Endothelial cell of umbilical vein (primary cell): ENCODE results near the gene SPATS2L. TPM values are rescaled to one million over a fixed set of nuclear protein-coding genes. Genes with fewer than 3 reads are reported as not detected.

Experiments used
- BruUV-seq: library from RNA; stranded (reverse); fragments of 400-500 nt; replicated peaks from 2 replicates; lab custom pipeline; 2021; lab: Mats Ljungman, UMichigan
- CTCF ChIA-PET: fragments of 300-600, 350-600 bp; sonication (Branson Sonifier 250); formaldehyde crosslinking; loops from one replicate; lab custom pipeline; 2021; ENCODE audit warnings: antibody characterized with exemption, inconsistent platforms; lab: Charles Lee
- POLR2A ChIA-PET: fragments of 300-600, 350-600 bp; sonication (Branson Sonifier 250); formaldehyde crosslinking; loops from one replicate; lab custom pipeline; 2021; ENCODE audit warnings: antibody characterized with exemption, inconsistent platforms; lab: Charles Lee
- DNase-seq: peaks from one replicate; pipeline ENCODE4 v3.0.0-alpha.2; 2011; ENCODE audit warnings: low read depth, low spot score
- FAIRE-seq: peaks from 2 replicates; lab custom pipeline; 2011; peaks lifted over from hg19 to GRCh38; lab: Jason Lieb, UNC
- H2AFZ ChIP-seq: 2 replicates; pipeline ENCODE4 v1.6.0; 2012; ENCODE audit warnings: low read depth, low read length, control low read depth, inconsistent platforms
- H3K27ac ChIP-seq: 2 replicates; pipeline ENCODE4 v1.5.1; 2011; ENCODE audit warnings: low read depth, mild to moderate bottlenecking, control low read depth, low read length, moderate library complexity; ENCODE audit not compliant: insufficient read depth
- H3K27me3 ChIP-seq, 2 experiments: 2 replicates each; pipeline versions ENCODE4 v1.6.0 to v1.6.1; 2011; ENCODE audit warnings: low read length in 2 of 2, mixed read lengths in 1 of 2; ENCODE audit not compliant: control insufficient read depth in 2 of 2, insufficient read depth in 2 of 2
- H3K36me3 ChIP-seq, 2 experiments: 2 replicates in 1 of 2; 3 replicates in 1 of 2; pipeline ENCODE4 v1.5.1; 2011; ENCODE audit warnings: low read length in 2 of 2, mild to moderate bottlenecking in 1 of 2, moderate library complexity in 1 of 2; ENCODE audit not compliant: control insufficient read depth in 2 of 2, insufficient read depth in 2 of 2; ENCODE audit errors: extremely low read depth in 1 of 2
- H3K4me1 ChIP-seq: 3 replicates; pipeline ENCODE4 v1.5.1; 2011; ENCODE audit warnings: mild to moderate bottlenecking, low read length; ENCODE audit not compliant: control insufficient read depth, insufficient read depth; ENCODE audit errors: extremely low read depth
- H3K4me2 ChIP-seq: 2 replicates; pipeline ENCODE4 v1.6.1; 2011; ENCODE audit warnings: low read length, control low read depth, mixed read lengths; ENCODE audit not compliant: insufficient read depth
- H3K4me3 ChIP-seq, 3 experiments: fragments of 200-600 bp in 1 of 3; sonication (generic), shearing (Covaris generic) in 1 of 3; replicated peaks in 1 of 3; 2 replicates each; pipeline ENCODE4 v1.5.1; 2011 to 2016; ENCODE audit warnings: control low read depth in 3 of 3, low read length in 3 of 3, mild to moderate bottlenecking in 2 of 3, inconsistent platforms in 1 of 3, low read depth in 1 of 3, moderate library complexity in 1 of 3; ENCODE audit not compliant: insufficient read depth in 1 of 3
- H3K79me2 ChIP-seq: 2 replicates; pipeline ENCODE4 v1.6.0; 2012; ENCODE audit warnings: low read length, inconsistent platforms; ENCODE audit not compliant: control insufficient read depth, insufficient read depth
- H3K9ac ChIP-seq: replicated peaks from 2 replicates; pipeline ENCODE3; 2011; ENCODE audit warnings: low read length, control low read depth; ENCODE audit not compliant: insufficient read depth; ENCODE audit errors: extremely low read depth
- H3K9me1 ChIP-seq: replicated peaks from 3 replicates; pipeline ENCODE4 v1.6.0; 2011; ENCODE audit warnings: mild to moderate bottlenecking, low read length; ENCODE audit not compliant: control insufficient read depth, insufficient read depth; ENCODE audit errors: extremely low read depth
- H3K9me3 ChIP-seq: replicated peaks from 2 replicates; pipeline ENCODE4 v1.5.1; 2012; ENCODE audit warnings: low read length, inconsistent platforms; ENCODE audit not compliant: control insufficient read depth, insufficient read depth
- H4K20me1 ChIP-seq: replicated peaks from 2 replicates; pipeline ENCODE3; 2011; ENCODE audit warnings: mild to moderate bottlenecking, low read length; ENCODE audit not compliant: control insufficient read depth, insufficient read depth; ENCODE audit errors: extremely low read depth
- EZH2 ChIP-seq: IDR thresholded peaks from 2 replicates; pipeline ENCODE4 v1.6.1; 2012; ENCODE audit warnings: borderline replicate concordance, low read depth, mild to moderate bottlenecking, moderate library complexity, low read length, inconsistent platforms; ENCODE audit not compliant: severe bottlenecking
- FOS ChIP-seq: IDR thresholded peaks from 2 replicates; pipeline ENCODE4 v1.6.1; 2011; ENCODE audit warnings: mild to moderate bottlenecking, low read length, moderate library complexity, borderline replicate concordance; ENCODE audit not compliant: insufficient read depth
- GATA2 ChIP-seq: IDR thresholded peaks from 2 replicates; pipeline ENCODE4 v1.7.0; 2011; ENCODE audit warnings: low read depth, mild to moderate bottlenecking, moderate library complexity, mixed read lengths, low read length; ENCODE audit not compliant: insufficient read length, insufficient read depth
- JUN ChIP-seq: IDR thresholded peaks from 2 replicates; pipeline ENCODE4 v1.6.1; 2011; ENCODE audit warnings: borderline replicate concordance, low read depth; ENCODE audit not compliant: insufficient read length, insufficient read depth
- MYC ChIP-seq: IDR thresholded peaks from one replicate; pipeline ENCODE4 v1.6.1; 2011; ENCODE audit warnings: mild to moderate bottlenecking, low read depth, low read length
- POLR2A ChIP-seq: IDR thresholded peaks from 2 replicates; pipeline ENCODE4 v1.6.1; 2012; ENCODE audit warnings: low read depth, mild to moderate bottlenecking, control low read depth, low read length
- POLR2AphosphoS5 ChIP-seq: IDR thresholded peaks from 2 replicates; pipeline ENCODE4 v1.6.1; 2012; ENCODE audit warnings: low read depth, mild to moderate bottlenecking, control low read depth, low read length, moderate library complexity; ENCODE audit not compliant: insufficient read depth
- dilution Hi-C: fragments of 300-500 bp; cut with MboI; formaldehyde crosslinking; loops from one replicate; pipeline ENCODE4 v1.15.0; 2019; ENCODE audit warnings: low sequenced_read_pairs; ENCODE audit not compliant: extremely low pct_ligation_motif_present
- intact Hi-C: fragments of 100-400 bp; cut with micrococcal nuclease; formaldehyde crosslinking; loops from one replicate; pipeline ENCODE4 v1.10.0; 2022
- polyA plus RNA-seq, 4 experiments: library from polyadenylated mRNA; depleted of rRNA in 3 of 4; stranded (reverse) in 3 of 4; unstranded in 1 of 4; fragments of >200 nt; gene quantifications; 2 replicates each; pipeline versions ENCODE4 v1.2.1 to v1.2.3, GENCODE V29; 2011 to 2012; ENCODE audit warnings: missing spikeins in 1 of 4
- total RNA-seq: library from RNA; stranded (reverse); gene quantifications from 2 replicates; pipeline ENCODE4 v1.2.3, GENCODE V29; 2021
- TF ChIP-seq, protein P1 (sequence below), 2 donors: IDR thresholded peaks; 1 replicate in 1 of 2; 2 replicates in 1 of 2; pipeline ENCODE4 v1.5.1; 2011; ENCODE audit warnings: low read length in 2 of 2, mild to moderate bottlenecking in 2 of 2, moderate library complexity in 2 of 2, control low read depth in 1 of 2, inconsistent platforms in 1 of 2, low read depth in 1 of 2; ENCODE audit not compliant: insufficient read depth in 1 of 2; ENCODE audit errors: extremely low read depth in 1 of 2
- TF ChIP-seq, protein P2 (sequence below): IDR thresholded peaks from 2 replicates; pipeline ENCODE4 v1.6.1; 2011; ENCODE audit not compliant: insufficient read depth, insufficient read length

Gene SPATS2L
- total and polyA plus RNA-seq, 2 donors (not counting 3 experiments of a cell fraction or from before 2014, with no cell fraction given): 29.1 to 72.9 TPM

DNA sequence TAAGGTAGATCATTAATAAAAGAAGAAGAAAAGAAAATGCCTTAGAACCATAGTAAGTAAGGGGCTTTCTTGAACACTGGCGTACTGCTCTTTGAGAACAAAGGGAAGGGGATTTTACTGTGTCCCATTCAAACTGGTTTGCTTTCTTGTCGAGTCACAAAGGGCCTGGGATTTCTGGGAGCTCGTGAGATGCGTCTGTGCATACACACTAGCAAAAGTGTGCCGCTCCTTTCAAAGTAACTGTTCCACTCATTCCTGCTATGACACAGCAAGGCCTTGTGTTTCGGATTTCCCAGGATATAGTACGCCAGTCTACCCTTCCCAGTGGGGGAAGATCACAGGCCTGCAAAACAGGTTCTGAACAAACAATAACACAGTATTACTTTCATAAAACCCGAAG, 110.4 kb downstream of the SPATS2L start:
- no peak for FAIRE-seq
- H3K27ac ChIP-seq: no peak overlapping the region
- no peaks in the 10 kb centered on the region for H3K36me3 ChIP-seq
- H3K9ac ChIP-seq: no peak overlapping the region
- DNase-seq: no peak
- intact Hi-C loops (no loop called here), dilution Hi-C loops (no loop called here)
- no peaks in the 10 kb centered on the region for H3K9me3 ChIP-seq
- TF ChIP-seq POLR2AphosphoS5 (no peak), FOS (no peak), EZH2 (no peak), JUN (no peak), GATA2 (no peak)
- H3K4me1 ChIP-seq: no peaks in the 10 kb centered on the region
- no TSS peak for BruUV-seq
- H3K9me1 ChIP-seq: no peaks in the 10 kb centered on the region
- H3K79me2 ChIP-seq: no peaks in the 10 kb centered on the region
- no peak overlapping the region for H3K4me3 ChIP-seq
- ChIA-PET CTCF (interaction anchor here (1.1 kb wide), 1 partner anchor 26 kb away, joined by 3 read pairs; no protein-coding TSS in a partner anchor), POLR2A (no interaction called here)
- H3K4me2 ChIP-seq: no peak overlapping the region
- no peak overlapping the region for H2AFZ ChIP-seq
- no peaks in the 10 kb centered on the region for H4K20me1 ChIP-seq
- no peaks in the 10 kb centered on the region for H3K27me3 ChIP-seq

DNA sequence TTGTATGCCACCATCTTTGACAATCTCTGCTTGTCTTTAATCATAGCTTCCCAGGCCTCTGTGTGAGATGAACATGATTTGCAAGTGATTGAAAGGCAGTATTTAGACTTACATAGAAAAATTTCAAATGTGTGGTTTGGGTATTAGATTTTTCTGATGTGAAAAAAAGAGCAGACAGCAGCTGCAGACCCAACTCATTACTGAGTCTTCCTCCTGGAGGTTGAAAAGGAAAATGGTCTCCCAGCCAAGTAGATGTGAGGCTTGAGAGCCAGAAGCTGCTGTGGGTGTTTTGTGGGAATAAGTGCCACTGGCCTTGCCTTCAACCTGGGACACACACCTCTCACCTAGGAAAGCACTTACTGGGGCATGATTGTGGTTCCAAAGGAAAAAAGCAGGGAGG, 110.9 kb downstream of the SPATS2L start:
- no peak overlapping the region for H3K9ac ChIP-seq
- no peaks in the 10 kb centered on the region for H3K27me3 ChIP-seq
- H3K4me2 ChIP-seq: no peak overlapping the region
- no peak overlapping the region for H3K27ac ChIP-seq
- no peaks in the 10 kb centered on the region for H3K9me1 ChIP-seq
- H2AFZ ChIP-seq: no peak overlapping the region
- POLR2A ChIA-PET: no interaction called here
- H3K4me1 ChIP-seq: no peaks in the 10 kb centered on the region
- dilution Hi-C loops (no loop called here), intact Hi-C loops (no loop called here)
- TF ChIP-seq POLR2AphosphoS5 (no peak), MYC (no peak), GATA2 (no peak), FOS (no peak), JUN (no peak), POLR2A (no peak), EZH2 (no peak)
- TF ChIP-seq, protein P1, sequence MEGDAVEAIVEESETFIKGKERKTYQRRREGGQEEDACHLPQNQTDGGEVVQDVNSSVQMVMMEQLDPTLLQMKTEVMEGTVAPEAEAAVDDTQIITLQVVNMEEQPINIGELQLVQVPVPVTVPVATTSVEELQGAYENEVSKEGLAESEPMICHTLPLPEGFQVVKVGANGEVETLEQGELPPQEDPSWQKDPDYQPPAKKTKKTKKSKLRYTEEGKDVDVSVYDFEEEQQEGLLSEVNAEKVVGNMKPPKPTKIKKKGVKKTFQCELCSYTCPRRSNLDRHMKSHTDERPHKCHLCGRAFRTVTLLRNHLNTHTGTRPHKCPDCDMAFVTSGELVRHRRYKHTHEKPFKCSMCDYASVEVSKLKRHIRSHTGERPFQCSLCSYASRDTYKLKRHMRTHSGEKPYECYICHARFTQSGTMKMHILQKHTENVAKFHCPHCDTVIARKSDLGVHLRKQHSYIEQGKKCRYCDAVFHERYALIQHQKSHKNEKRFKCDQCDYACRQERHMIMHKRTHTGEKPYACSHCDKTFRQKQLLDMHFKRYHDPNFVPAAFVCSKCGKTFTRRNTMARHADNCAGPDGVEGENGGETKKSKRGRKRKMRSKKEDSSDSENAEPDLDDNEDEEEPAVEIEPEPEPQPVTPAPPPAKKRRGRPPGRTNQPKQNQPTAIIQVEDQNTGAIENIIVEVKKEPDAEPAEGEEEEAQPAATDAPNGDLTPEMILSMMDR (IDR thresholded peaks at IDR 0.05; ENCODE audit: extremely low read depth in 1 of 2, insufficient read depth in 1 of 2, low read depth in 1 of 2, low read length in 2 of 2): no peak
- TF ChIP-seq, protein P2, sequence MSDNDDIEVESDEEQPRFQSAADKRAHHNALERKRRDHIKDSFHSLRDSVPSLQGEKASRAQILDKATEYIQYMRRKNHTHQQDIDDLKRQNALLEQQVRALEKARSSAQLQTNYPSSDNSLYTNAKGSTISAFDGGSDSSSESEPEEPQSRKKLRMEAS: no peak
- H4K20me1 ChIP-seq: no peaks in the 10 kb centered on the region
- BruUV-seq: no TSS peak
- H3K79me2 ChIP-seq: no peaks in the 10 kb centered on the region
- DNase-seq: no peak
- FAIRE-seq: no peak
- H3K4me3 ChIP-seq: no peak overlapping the region
- CTCF ChIA-PET: interaction anchor here (1.1 kb wide), 1 partner anchor 25 kb away, joined by 3 read pairs; no protein-coding TSS in a partner anchor
- no peaks in the 10 kb centered on the region for H3K9me3 ChIP-seq
- no peaks in the 10 kb centered on the region for H3K36me3 ChIP-seq
